GM21737 (cell line): ENCODE results near the gene PPM1D.
A peak's percentile ranks its signal among the peaks of the same experiment; 100 is the strongest.
"Not testable (repeated sequence)": the region's sequence is repeated elsewhere in the genome, so short reads cannot be mapped to it uniquely, and the experiment has no call there.

Experiments used
- ATAC-seq: cut with Tn5 transposase; IDR thresholded peaks from one replicate; pipeline ENCODE4 v1.9.1; 2021; ENCODE audit warnings: mild to moderate bottlenecking, moderate library complexity; ENCODE audit not compliant: unreplicated experiment

Gene PPM1D

DNA sequence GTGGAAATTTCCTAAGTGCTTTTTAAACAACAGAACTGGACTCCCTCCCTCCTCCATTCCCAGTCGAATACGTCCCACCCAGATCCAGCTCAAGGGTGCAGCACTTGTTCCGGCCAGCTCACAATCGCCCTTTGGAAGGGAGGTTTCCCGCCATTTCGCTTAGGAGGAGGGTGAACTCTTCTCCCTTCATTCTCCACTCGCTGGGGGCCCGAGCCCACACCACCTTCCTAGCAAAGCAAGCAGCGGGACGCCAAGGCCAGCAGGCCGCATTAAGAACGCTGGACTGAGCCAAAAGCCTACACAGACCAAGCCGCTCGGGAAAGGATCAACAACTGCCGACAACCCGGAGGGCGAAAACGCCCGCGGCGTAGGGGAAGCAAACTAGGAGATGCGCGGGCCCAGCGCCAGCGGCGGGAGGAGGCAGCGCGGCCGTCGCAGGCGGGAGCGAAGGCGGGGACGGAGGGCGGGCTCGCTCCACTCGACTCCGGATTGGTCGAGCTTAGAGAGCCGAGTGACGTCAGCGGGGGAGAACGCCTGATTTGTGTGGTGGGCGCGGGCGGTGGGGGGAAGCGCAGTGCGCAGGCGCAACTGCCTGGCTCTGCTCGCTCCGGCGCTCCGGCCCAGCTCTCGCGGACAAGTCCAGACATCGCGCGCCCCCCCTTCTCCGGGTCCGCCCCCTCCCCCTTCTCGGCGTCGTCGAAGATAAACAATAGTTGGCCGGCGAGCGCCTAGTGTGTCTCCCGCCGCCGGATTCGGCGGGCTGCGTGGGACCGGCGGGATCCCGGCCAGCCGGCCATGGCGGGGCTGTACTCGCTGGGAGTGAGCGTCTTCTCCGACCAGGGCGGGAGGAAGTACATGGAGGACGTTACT is at the start of gene PPM1D:
TSS of gene PPM1D (plus strand) at position 574 of the 870 bp plus-strand sequence. CDS start at position 796, 222 bp downstream.
- peak; percentile 89 for ATAC-seq

DNA sequence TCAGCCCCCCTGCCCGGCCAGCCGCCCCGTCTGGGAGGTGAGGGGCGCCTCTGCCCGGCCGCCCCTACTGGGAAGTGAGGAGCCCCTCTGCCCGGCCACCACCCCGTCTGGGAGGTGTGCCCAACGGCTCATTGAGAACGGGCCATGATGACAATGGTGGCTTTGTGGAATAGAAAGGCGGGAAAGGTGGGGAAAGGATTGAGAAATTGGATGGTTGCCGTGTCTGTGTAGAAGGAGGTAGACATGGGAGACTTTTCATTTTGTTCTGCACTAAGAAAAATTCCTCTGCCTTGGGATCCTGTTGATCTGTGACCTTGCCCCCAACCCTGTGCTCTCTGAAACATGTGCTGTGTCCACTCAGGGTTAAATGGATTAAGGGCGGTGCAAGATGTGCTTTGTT is 47.7 kb upstream of the PPM1D start:
- ATAC-seq = not testable (repeated sequence)

- no peak for ATAC-seq
Measured at GRCh38 chr17:60554377-60554788, 45.6 kb upstream of the PPM1D start.

GRCh38 chr17:60555786-60556185 is 44.2 kb upstream of the PPM1D start:
- no peak for ATAC-seq

GRCh38 chr17:60557805-60558204 is 42.2 kb upstream of the PPM1D start:
- no peak for ATAC-seq

GRCh38 chr17:60559659-60559994 is 40.4 kb upstream of the PPM1D start:
- ATAC-seq = no peak

DNA sequence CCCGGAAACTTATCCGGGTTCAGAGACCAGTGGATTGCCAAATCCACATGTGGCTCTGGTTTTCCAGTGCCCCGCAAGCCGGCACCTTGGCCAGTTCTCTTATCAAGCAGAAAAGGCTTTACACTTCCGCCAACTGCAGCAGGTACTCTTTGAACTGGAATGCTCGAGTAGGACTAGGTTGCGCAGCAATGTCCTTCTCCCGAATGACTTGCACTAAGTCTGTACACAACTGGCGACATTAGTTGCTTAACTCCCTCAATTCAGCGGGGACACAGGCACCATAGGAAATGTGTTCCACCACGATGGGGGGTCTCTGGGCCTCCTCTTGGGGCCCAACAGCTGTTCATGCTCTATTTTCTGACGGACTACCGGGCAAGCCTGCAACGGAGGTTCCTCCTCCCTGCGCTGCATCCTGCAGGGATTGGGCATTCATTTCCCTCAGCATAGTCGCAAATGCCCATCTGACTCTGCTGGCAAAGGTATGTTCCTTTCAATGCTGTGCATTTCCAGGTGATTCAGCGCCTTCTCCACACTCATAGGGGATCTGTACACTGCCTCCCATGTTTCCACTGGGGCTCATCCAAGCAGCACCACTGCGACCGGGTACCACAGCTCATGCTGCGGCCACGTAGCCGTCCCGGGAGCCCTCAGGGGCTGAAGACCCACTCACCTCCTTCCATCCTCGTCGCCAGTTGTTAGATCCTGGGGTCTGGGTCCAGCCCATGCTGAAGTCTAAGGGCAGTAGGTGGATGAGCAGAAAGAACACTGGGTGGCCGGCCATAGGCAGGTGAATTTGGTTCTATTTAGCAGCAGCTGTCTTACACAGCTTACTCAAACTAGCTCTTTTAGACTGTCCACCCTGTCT is 39.8 kb upstream of the PPM1D start:
- no peak for ATAC-seq

GRCh38 chr17:60560860-60561257 is 39.1 kb upstream of the PPM1D start:
- no peak for ATAC-seq

DNA sequence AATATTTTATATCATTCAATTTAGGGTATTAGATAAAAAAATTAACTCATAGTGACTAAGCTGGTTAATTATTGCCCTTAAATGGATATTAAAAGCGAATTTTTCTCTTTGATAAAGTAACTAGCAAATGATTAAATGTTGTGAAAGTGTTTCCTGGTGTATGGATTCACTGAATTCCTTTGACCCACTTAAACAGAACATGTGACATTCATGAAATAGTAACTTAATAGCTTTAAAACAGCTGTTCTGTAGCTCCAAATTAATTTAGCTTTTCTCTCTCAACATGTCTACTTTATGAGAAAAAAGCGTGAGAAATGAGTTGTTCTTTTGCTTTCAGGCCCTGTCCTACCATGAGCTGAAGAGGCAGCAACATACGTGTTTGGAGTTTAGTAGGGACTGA is 37.6 kb upstream of the PPM1D start:
- ATAC-seq = no peak

GRCh38 chr17:60563743-60564142 is 36.2 kb upstream of the PPM1D start:
- no peak for ATAC-seq

DNA sequence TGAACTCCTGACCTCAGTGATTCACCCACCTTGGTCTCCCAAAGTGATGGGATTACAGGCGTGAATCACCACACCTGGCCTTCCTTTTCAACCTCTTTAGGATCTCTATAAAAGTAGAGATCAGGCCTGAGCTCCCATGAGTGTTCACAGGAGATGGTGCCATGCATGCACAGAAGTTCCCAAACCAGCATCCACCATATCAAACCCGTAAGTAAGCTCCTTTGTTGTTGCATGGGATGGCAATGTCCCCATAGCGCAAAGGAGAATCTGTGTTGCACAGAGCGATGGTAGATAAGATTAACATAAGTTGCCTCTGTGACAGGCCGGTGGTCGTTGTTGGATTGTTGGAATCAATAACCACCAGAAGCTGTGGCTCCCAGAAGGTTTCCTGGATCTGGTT is 34.8 kb upstream of the PPM1D start:
- ATAC-seq = no peak

DNA sequence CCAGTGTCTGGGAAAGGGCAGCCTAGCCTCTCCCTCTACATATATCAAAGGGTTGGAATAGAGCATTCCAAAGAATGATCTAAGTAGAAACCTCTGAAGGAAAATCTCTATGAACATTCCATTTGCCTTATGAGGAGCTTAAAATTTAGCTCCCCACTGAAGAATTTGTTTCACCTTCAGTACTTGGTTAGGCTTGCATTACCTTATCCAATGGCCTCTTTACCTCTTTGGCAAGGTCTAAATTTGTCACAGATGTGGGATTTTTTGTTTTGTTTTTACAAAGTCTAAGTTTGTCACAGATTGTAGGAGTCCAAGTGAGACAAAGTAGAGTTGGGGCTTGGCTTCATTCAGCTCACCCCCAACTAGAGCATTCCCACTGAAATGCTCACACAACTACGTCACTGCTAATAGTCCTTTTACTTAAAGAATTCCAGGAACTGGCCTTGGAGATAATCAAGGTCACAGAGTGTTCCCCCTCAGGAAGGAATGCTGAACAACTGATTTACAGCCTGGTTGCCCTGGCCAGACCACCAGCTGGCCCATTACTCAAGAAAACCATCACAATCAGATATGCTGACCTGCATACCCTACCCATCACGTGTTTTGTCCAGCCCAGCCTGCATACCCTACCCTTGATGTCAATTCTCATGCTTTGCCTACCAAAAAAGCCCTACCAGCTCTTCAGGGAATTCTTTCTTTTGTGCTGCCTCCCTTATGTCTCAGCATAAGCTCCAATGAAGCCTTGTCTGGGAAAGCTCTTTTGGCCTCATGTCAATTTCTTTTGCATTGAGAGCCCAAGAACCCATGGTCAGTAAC is 26.5 kb upstream of the PPM1D start:
- ATAC-seq = no peak

DNA sequence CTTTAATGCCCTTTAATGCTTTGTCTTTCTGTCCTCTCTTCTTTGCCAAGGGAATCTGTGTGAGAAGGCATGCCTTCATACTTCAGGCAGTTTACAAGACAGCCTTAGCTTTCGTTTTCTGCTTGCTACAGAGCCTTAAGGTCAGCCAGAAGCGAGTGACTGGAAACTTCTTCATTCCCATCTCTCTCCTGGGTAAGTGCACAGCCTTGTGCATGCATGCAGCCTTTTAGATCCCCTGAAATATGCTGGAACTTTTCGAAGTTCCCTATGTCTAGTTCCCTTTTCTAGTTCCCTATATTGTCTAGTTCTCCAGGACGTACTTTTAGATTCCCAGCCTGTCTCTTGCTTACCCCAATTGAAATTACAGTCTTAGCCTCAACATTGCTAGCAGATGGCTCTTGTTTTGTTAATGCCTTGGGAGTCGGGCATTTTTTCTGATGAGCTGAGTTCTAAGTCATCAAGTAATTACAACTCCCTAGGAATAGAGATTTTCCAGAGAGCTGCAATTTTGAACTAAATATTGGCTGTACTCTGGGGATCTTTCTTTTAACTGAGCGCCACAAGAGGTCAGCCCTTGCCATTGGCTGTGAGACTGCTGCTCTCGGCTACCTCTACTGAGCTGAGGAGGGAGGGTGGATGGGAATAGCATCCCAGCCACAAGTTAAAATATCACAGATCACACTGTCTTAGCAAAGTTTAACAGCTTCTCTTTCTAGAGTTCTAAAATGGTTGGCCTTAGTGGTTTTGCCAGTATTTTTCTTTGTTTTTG is 22.7 kb upstream of the PPM1D start:
- ATAC-seq = no peak

DNA sequence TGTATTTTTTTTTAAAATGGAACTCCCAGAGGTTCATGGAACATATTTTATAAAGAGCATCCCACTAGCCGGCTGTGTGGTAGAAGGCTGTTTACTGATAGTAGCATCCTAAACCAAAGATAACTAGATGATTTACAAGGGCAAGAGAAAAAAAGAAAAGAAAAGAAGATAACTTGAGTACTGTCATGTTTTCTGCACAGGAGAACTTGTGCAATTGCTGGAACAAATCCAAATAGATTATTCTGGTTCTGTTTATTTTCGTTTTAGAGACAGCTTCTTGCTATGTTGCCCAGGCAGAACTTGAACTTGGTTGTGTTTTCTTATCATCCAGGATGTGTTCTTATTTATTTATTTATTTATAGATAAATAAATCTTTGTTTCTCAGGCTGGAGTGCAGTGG is 20.9 kb upstream of the PPM1D start:
- ATAC-seq = no peak

GRCh38 chr17:60579551-60579950 is 20.4 kb upstream of the PPM1D start:
- no peak for ATAC-seq

DNA sequence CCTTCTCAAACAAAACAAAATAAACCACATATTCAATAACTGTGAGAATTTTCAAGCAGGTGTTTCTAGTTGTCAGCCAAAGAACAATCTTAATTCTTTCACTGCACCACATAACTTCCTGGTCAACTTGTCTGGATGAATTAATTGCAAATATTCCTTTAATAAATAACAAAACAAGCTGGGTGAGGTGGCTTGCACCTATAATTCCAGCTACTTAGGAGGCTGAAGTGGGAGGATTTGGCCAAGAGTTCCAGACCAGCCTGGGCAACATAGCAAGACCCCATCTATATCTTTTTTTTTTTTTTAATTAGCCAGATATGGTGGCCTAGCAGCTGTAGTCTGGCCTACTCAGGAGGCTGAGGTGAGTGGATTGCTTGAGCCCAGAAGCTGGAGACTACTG is 17.0 kb upstream of the PPM1D start:
- no peak for ATAC-seq

DNA sequence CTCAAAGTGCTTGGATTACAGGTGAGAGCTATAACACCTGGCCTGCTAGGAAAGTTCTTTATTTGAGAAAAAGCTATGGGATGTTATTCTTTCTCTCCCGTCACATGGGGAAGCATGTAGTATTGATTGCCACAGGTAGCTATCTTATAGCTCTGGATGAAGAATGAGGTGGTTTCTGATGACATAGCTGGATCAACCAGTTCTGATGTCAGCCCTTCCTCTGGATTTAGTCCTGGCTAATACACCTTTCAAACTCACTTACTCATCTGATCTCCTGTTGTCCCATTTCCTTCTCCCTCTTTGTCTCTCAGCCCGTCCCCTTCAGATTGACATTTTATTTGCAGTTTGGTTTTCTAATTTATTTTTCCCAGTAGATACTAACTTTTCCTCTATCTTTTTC is 14.1 kb upstream of the PPM1D start:
- ATAC-seq = no peak

GRCh38 chr17:60586288-60586974 is 13.6 kb upstream of the PPM1D start:
- no peak for ATAC-seq

DNA sequence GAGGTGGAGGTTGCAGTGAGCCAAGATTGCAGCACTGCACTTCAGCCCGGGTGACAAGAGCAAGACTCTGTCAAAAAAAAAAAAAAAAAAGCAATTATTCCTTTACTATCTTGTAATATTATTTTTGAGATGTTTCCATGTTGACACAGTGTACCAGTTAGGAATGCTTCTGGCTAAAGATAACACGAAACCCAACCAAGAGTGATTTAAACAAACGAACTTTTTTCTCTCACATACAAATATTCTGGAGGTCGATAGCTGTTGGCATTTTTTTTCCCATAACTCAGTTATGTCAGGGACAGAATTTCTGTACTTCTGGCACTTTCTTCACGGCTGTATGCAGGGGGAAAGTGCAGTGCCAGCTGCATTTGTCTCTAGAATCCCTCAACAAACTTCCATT is 9.9 kb upstream of the PPM1D start:
- no peak for ATAC-seq

GRCh38 chr17:60592750-60593149 is 7.2 kb upstream of the PPM1D start:
- ATAC-seq = no peak
